IMR-90 (cell line): ENCODE results near the gene GDNF. TPM values are rescaled to one million over a fixed set of nuclear protein-coding genes. Genes with fewer than 3 reads are reported as not detected.

Experiments
- ATAC-seq: fragments of 200-7000 bp; cut with Tn5 transposase; 2 replicates; pipeline ENCODE4 v1.9.1; 2020; ENCODE audit warnings: low read depth, mild to moderate bottlenecking, moderate library complexity
- BruUV-seq: library from RNA; stranded (reverse); fragments of 400-500 nt; replicated peaks from 2 replicates; lab custom pipeline; 2021; lab: Mats Ljungman, UMichigan
- CTCF ChIA-PET: fragments of 300-600 bp; formaldehyde crosslinking; extraction: SDS; loops from one replicate; lab custom pipeline; 2021; ENCODE audit warnings: antibody characterized with exemption; lab: Yijun Ruan, JAX
- POLR2A ChIA-PET: fragments of 300-600 bp; sonication (Branson Sonifier 250); formaldehyde crosslinking; loops from one replicate; lab custom pipeline; 2022; ENCODE audit warnings: antibody characterized with exemption; ENCODE audit not compliant: unreplicated experiment; lab: Charles Lee
- DNase-seq: peaks from one replicate; pipeline ENCODE4 v3.0.0; 2013
- H2AFZ ChIP-seq: replicated peaks from 2 replicates; pipeline ENCODE3; 2013; ENCODE audit warnings: low read length, mild to moderate bottlenecking; ENCODE audit not compliant: poor library complexity
- H2AK5ac ChIP-seq: 2 replicates; pipeline ENCODE4 v1.6.1; 2013; ENCODE audit warnings: low read depth, low read length, inconsistent platforms
- H2AK9ac ChIP-seq: replicated peaks from 2 replicates; pipeline ENCODE3; 2013; ENCODE audit warnings: mild to moderate bottlenecking, low read depth, low read length, moderate library complexity; ENCODE audit not compliant: poor library complexity
- H2BK120ac ChIP-seq: 2 replicates; pipeline ENCODE4 v1.6.1; 2013; ENCODE audit warnings: low read depth, low read length, inconsistent platforms
- H2BK15ac ChIP-seq: 3 replicates; pipeline ENCODE4 v1.6.1; 2013; ENCODE audit warnings: low read depth, low read length, inconsistent platforms
- H2BK20ac ChIP-seq: 2 replicates; pipeline ENCODE4 v1.6.1; 2013; ENCODE audit warnings: low read depth, mild to moderate bottlenecking, inconsistent platforms, low read length, moderate library complexity
- H2BK5ac ChIP-seq: 2 replicates; pipeline ENCODE4 v1.6.1; 2013; ENCODE audit warnings: mild to moderate bottlenecking, low read depth, low read length, inconsistent platforms; ENCODE audit not compliant: poor library complexity, severe bottlenecking
- H3K14ac ChIP-seq: replicated peaks from 2 replicates; pipeline ENCODE4 v1.6.1; 2013; ENCODE audit warnings: low read depth, low read length, inconsistent platforms
- H3K18ac ChIP-seq: 2 replicates; pipeline ENCODE4 v1.6.1; 2013; ENCODE audit warnings: low read depth, low read length, control low read depth
- H3K23ac ChIP-seq: 2 replicates; pipeline ENCODE4 v1.6.1; 2013; ENCODE audit warnings: low read depth, low read length, inconsistent platforms
- H3K27ac ChIP-seq: 2 replicates; pipeline ENCODE4 v1.5.1; 2013; ENCODE audit warnings: mild to moderate bottlenecking, control low read depth, low read length; ENCODE audit not compliant: insufficient read depth
- H3K27me3 ChIP-seq: 2 replicates; pipeline ENCODE4 v1.6.1; 2013; ENCODE audit warnings: low read length; ENCODE audit not compliant: control insufficient read depth, insufficient read depth
- H3K36me3 ChIP-seq: 2 replicates; pipeline ENCODE4 v1.6.1; 2013; ENCODE audit warnings: low read length, mixed read lengths; ENCODE audit not compliant: control insufficient read depth, insufficient read depth
- H3K4ac ChIP-seq: 2 replicates; pipeline ENCODE4 v1.6.1; 2013; ENCODE audit warnings: low read depth, low read length, inconsistent platforms
- H3K4me1 ChIP-seq: 2 replicates; pipeline ENCODE4 v1.6.1; 2013; ENCODE audit warnings: low read length, mixed read lengths; ENCODE audit not compliant: control insufficient read depth, insufficient read depth
- H3K4me2 ChIP-seq: 2 replicates; pipeline ENCODE4 v1.6.1; 2013; ENCODE audit warnings: low read depth, mild to moderate bottlenecking, control low read depth, low read length, moderate library complexity
- H3K4me3 ChIP-seq: 2 replicates; pipeline ENCODE4 v1.5.1; 2013; ENCODE audit warnings: low read depth, mild to moderate bottlenecking, control low read depth, low read length, moderate library complexity; ENCODE audit not compliant: insufficient read depth
- H3K56ac ChIP-seq: 2 replicates; pipeline ENCODE4 v1.6.1; 2013; ENCODE audit warnings: low read length, inconsistent platforms; ENCODE audit not compliant: insufficient read depth; ENCODE audit errors: extremely low read depth
- H3K79me1 ChIP-seq, 2 experiments: 2 replicates each; pipeline ENCODE4 v1.6.1; 2013; ENCODE audit warnings: low read length in 2 of 2, inconsistent platforms in 1 of 2, low read depth in 1 of 2
- H3K9ac ChIP-seq: 2 replicates; pipeline ENCODE4 v1.6.1; 2013; ENCODE audit warnings: low read depth, low read length, control low read depth
- H3K9me1 ChIP-seq: 2 replicates; pipeline ENCODE4 v1.6.1; 2013; ENCODE audit warnings: low read length, inconsistent platforms; ENCODE audit not compliant: insufficient read depth
- H3K9me3 ChIP-seq: 2 replicates; pipeline ENCODE4 v1.6.1; 2013; ENCODE audit warnings: low read length; ENCODE audit not compliant: control insufficient read depth, insufficient read depth
- H4K20me1 ChIP-seq: 2 replicates; pipeline ENCODE4 v1.6.1; 2013; ENCODE audit warnings: low read length, inconsistent platforms; ENCODE audit not compliant: insufficient read depth
- H4K5ac ChIP-seq: 2 replicates; pipeline ENCODE4 v1.6.1; 2013; ENCODE audit warnings: mild to moderate bottlenecking, low read depth, low read length, control low read depth
- H4K8ac ChIP-seq, 2 experiments: 2 replicates each; pipeline ENCODE4 v1.6.1; 2013; ENCODE audit warnings: low read depth in 2 of 2, low read length in 2 of 2, control low read depth in 1 of 2, inconsistent platforms in 1 of 2
- H4K91ac ChIP-seq: 2 replicates; pipeline ENCODE4 v1.6.1; 2013; ENCODE audit warnings: low read depth, low read length, inconsistent platforms; ENCODE audit not compliant: insufficient read depth
- FOS ChIP-seq: fragments of 150-350 bp; IDR thresholded peaks from 2 replicates; pipeline ENCODE4 v1.6.1; 2016; ENCODE audit warnings: low read depth, low read length
- MAFK ChIP-seq: IDR thresholded peaks from 2 replicates; pipeline ENCODE4 v1.6.1; 2012; ENCODE audit warnings: low read depth, low read length, improper control_type of control experiment
- MAZ ChIP-seq: IDR thresholded peaks from 2 replicates; pipeline ENCODE4 v1.6.1; 2012; ENCODE audit warnings: low read depth, mild to moderate bottlenecking, low read length, improper control_type of control experiment, moderate library complexity, borderline replicate concordance
- WGBS, 2 experiments: methylation state at CpG; one replicate each; pipeline versions ENCODE4 v1.1.5 to v1.1.7; 2013; ENCODE audit warnings: missing lambda C conversion rate in 2 of 2; ENCODE audit not compliant: insufficient read length in 1 of 2; ENCODE audit errors: extremely low coverage in 2 of 2; 5-methylcytosine and 5-hydroxymethylcytosine counted together
- dilution Hi-C: fragments of 300-500 bp; cut with HindIII; formaldehyde crosslinking; loops from one replicate; pipeline ENCODE4 v1.14.3; 2018; ENCODE audit warnings: low sequenced_read_pairs; ENCODE audit not compliant: unreplicated experiment
- in situ Hi-C: fragments of 300-500 bp; cut with MboI; formaldehyde crosslinking; loops from 3 replicates; pipeline ENCODE4 v1.14.3; 2019; ENCODE audit warnings: low sequenced_read_pairs, inconsistent platforms, mixed read lengths
- intact Hi-C: fragments of 100-400 bp; cut with micrococcal nuclease; formaldehyde crosslinking; loops from 2 replicates; pipeline ENCODE4 v1.10.0; 2022
- polyA plus RNA-seq, 3 experiments: library from polyadenylated mRNA; depleted of rRNA; stranded (reverse); fragments of >200 nt; gene quantifications; 2 replicates each; pipeline ENCODE4 v1.2.3, GENCODE V29; 2012; ENCODE audit warnings: low replicate concordance in 1 of 3
- total RNA-seq: library from RNA; depleted of rRNA; stranded (reverse); fragments of >200 nt; gene quantifications from 2 replicates; pipeline ENCODE4 v1.2.3, GENCODE V29; 2012
- TF ChIP-seq, protein P1 (sequence below): conservative IDR thresholded peaks from 2 replicates; pipeline ENCODE4 v1.5.1; 2012; ENCODE audit warnings: mild to moderate bottlenecking, low read depth, low read length, improper control_type of control experiment

Gene GDNF
- total and polyA plus RNA-seq, 2 of the 4 experiments (the other 2 are of a cell fraction), result 0.18 to 0.82 TPM

DNA sequence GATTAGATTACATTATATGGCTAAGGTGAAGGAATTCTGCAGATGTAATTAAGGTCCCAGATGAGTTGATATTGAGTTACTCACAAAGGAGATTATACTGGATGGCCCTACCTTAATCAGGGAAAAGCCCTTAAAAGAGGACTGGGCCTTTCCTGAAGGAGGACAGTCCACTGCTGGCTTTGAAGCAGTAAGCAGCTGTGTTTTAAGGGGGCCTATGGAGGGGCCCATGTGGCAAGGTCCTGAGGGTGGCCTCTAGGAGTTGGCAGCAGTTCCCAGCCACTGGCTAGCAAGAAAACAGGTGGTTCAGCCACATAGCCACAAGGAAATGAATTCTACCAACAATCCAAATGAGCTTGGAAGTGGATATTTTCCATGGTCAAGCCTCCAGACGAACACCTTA, 36.4 kb upstream of the GDNF start:
- DNase-seq, result no peak
- Histone ChIP-seq H3K79me1 (no peaks in the 10 kb centered on the region), H3K14ac (no peak overlapping the region), H2AK9ac (no peak overlapping the region), H3K36me3 (no peaks in the 10 kb centered on the region), H4K91ac (no peak overlapping the region; the same call in 1 of the 2 replicates), H3K27me3 (no peaks in the 10 kb centered on the region; the same call in 1 of the 2 replicates), H3K27ac (no peak overlapping the region), H2BK15ac (no peak overlapping the region), H2BK20ac (no peak overlapping the region), H3K9me1 (peaks cover 6% of the 10 kb centered on the region), H2AK5ac (peak overlapping the region; percentile 18; the same call in 1 of the 2 replicates), H4K5ac (peak overlapping the region; percentile 17; the same call in 1 of the 2 replicates), H3K9me3 (no peaks in the 10 kb centered on the region; the same call in 1 of the 2 replicates), H3K23ac (no peak overlapping the region), H4K8ac (no peak overlapping the region), H3K4ac (no peak overlapping the region), H3K4me3 (no peak overlapping the region), H4K20me1 (no peaks in the 10 kb centered on the region), H2BK120ac (peak overlapping the region; percentile 37; the same call in 1 of the 2 replicates), H3K4me2 (no peak overlapping the region), H3K56ac (no peak overlapping the region), H3K9ac (no peak overlapping the region), H2BK5ac (peak overlapping the region; percentile 92), H3K4me1 (peaks cover 11% of the 10 kb centered on the region), H3K18ac (peak overlapping the region; percentile 71; the same call in 1 of the 2 replicates), H2AFZ (no peak overlapping the region)
- ChIA-PET POLR2A (no interaction called here), CTCF (no interaction called here)
- ATAC-seq, result no peak
- intact Hi-C loops, result no loop called here
- TF ChIP-seq FOS (no peak), MAFK (no peak), MAZ (no peak)
- TF ChIP-seq, protein P1, sequence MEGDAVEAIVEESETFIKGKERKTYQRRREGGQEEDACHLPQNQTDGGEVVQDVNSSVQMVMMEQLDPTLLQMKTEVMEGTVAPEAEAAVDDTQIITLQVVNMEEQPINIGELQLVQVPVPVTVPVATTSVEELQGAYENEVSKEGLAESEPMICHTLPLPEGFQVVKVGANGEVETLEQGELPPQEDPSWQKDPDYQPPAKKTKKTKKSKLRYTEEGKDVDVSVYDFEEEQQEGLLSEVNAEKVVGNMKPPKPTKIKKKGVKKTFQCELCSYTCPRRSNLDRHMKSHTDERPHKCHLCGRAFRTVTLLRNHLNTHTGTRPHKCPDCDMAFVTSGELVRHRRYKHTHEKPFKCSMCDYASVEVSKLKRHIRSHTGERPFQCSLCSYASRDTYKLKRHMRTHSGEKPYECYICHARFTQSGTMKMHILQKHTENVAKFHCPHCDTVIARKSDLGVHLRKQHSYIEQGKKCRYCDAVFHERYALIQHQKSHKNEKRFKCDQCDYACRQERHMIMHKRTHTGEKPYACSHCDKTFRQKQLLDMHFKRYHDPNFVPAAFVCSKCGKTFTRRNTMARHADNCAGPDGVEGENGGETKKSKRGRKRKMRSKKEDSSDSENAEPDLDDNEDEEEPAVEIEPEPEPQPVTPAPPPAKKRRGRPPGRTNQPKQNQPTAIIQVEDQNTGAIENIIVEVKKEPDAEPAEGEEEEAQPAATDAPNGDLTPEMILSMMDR, result no peak
- BruUV-seq, result no TSS peak
- WGBS, 2 experiments, result no CpG with 5 or more reads among the region's 1 CpG
- dilution Hi-C loops, result no loop called here
- in situ Hi-C loops, result no loop called here
